Fibroblast of skin of right quadriceps (primary cell): Measurements from ENCODE around the gene LYPD3.

Experiments used
- DNase-seq: peaks from one replicate; pipeline ENCODE4 v3.0.0-alpha.2; 2013

The LYPD3 gene

GRCh38 chr19:43430142-43430710 is 35.2 kb downstream of the LYPD3 start:
- DNase-seq, result no peak

DNA sequence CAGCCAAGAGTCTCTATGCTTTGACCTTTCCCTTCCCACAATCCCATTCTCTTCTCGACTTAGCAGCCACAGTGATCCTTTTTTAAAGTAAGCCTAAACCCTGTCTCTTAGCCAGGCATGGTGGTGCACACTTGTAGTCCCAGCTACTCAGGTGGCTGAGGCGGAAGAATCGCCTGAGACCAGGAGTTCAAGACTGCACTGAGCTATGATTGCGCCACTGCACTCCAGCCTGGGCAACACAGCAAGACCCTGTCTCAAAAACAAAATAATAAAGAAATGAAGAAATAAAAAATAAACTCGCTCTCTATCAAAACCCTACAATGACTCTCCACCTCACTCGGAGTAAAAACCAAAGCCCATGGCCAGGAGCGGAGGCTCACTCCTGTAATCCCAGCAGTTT is 36.0 kb downstream of the LYPD3 start:
- no peak for DNase-seq

- no peak for DNase-seq
Observed at GRCh38 chr19:43425567-43426392, 39.6 kb downstream of the LYPD3 start.

- DNase-seq, result no peak
Observed at GRCh38 chr19:43423779-43424178, 41.6 kb downstream of the LYPD3 start.

GRCh38 chr19:43422689-43423066 is 42.7 kb downstream of the LYPD3 start:
- DNase-seq, result no peak

GRCh38 chr19:43422000-43422688 is 43.3 kb downstream of the LYPD3 start:
- DNase-seq, result no peak

GRCh38 chr19:43420954-43421353 is 44.5 kb downstream of the LYPD3 start:
- DNase-seq, result no peak

GRCh38 chr19:43416951-43417623 is 48.3 kb downstream of the LYPD3 start:
- DNase-seq, result no peak

DNA sequence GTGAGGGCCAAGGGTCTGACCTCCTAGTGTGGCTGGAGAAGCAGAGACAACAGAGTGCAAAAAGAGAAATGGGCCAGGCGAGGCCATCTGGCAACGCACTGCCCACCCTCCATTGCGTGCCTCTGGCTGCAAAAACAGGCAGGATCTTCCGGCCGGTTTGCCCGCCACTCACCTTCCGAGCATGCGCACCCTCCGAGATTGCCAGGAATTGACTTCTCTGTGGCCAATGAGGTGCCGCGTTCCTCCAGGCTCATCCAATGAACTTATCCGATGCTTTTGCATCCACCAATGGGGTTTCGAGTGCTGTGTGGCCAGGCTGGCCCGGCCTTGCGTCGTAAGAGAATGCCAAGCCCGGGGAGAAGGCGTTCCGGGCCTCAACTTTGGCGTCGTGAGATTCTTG is 50.9 kb downstream of the LYPD3 start, which contains the start of gene TEX101:
TEX101 (plus strand) TSS at position 337 of the 400 bp plus-strand sequence. CDS start 1,030 bp downstream, outside the sequence.
- no peak for DNase-seq

GRCh38 chr19:43412441-43412840 is 53.0 kb downstream of the LYPD3 start:
- no peak for DNase-seq
